NCI-H69 (cell line): ENCODE data around the gene CD247.

Experiments used
- DNase-seq: peaks from one replicate; lab custom pipeline; 2025; lab: John Stamatoyannopoulos, UW

CD247 gene

GRCh38 chr1:167463080-167463479 is 55.2 kb downstream of the CD247 start:
- DNase-seq = peak; percentile 15

DNA sequence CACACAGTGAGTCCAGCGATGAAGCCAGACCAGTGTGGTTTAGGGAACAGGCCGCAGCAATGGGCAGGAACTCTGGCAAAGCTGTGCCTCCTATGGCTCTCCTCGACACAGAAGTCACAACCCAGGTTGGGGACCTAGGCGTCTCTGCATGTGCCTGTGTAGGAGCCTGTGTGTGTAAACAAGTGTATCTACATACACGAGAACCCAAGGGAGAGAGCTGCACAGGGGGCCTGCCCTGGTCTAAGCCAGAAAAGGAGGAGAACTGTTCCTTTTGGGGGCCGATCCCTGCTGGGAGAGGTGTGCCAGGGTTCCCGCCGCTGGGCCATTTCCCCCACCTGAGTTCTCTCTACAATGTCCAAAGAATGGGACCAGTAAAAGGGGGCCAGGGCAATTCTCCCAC is 56.0 kb downstream of the CD247 start:
- no peak for DNase-seq

GRCh38 chr1:167460836-167461235 is 57.5 kb downstream of the CD247 start:
- no peak for DNase-seq

- DNase-seq = no peak
Measured at GRCh38 chr1:167457936-167458584, 60.3 kb downstream of the CD247 start.

GRCh38 chr1:167456926-167457325 is 61.4 kb downstream of the CD247 start:
- DNase-seq = no peak

- DNase-seq = no peak
Measured at GRCh38 chr1:167456524-167456923, 61.8 kb downstream of the CD247 start.

GRCh38 chr1:167455786-167456446 is 62.4 kb downstream of the CD247 start:
- DNase-seq = peak; percentile 44

- peak; percentile 72 for DNase-seq
Measured at GRCh38 chr1:167454894-167455785, 63.2 kb downstream of the CD247 start.

- no peak for DNase-seq
Measured at GRCh38 chr1:167454304-167454893, 63.9 kb downstream of the CD247 start.

DNA sequence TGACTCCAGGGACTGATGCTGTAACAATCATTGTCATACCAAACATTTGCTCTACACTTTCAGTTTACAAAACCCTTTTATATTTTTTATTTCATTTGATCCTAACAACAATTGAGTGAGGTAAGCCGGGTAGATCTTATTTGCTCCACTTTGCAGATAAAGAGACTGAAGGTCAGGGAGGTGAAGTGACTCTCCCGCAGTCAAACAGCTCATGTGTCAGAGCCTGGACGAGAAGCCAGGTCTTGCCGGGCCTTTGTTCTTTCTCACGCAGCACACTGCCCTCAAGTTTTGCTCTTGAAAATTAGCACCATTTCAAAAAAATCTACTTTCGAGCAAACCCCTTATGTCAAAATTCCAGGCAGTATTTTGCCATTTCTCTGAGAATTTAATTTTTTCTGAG is 65.2 kb downstream of the CD247 start:
- DNase-seq = no peak

DNA sequence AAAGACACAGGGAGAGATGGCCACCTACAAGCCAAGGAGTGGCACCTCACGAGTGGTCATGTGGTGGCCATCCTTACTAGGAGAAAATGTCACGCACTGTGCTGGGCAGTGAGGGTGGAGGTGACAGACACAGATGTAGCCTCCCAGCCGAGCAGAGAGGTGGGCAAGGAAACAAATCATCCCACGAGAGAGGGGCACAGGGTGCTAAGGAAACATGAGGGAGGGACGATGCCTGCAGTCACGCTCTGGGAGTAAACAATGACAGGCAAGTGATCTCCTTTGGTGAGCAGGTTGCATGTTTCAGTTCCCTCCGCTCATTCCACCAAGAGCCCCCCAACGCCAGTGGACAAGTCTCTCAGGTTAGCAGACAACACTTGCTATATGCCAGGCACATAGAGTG is 65.8 kb downstream of the CD247 start:
- no peak for DNase-seq

DNA sequence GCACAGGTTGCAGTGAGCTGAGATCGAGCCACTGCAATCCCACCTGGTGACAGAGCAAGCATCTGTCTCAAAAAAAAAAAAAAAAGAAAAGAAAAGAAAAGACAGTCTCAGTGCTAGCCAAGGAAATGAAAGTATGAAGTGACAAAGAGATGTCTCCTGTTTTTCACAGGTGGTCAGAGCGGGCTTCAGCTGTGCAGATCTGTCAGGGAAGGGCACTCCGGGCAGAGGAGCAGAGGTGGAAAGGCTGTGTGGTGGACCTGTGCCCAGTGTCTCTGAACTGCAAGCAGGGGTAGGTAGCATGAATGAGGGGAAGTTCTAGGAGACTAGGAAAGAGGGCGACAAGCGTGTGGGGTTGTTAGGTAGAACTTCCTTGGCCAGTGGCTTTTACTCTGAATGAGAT is 67.5 kb downstream of the CD247 start:
- no peak for DNase-seq

- DNase-seq = peak; percentile 82
Measured at GRCh38 chr1:167447521-167448136, 70.7 kb downstream of the CD247 start.

- DNase-seq = peak; percentile 27
Measured at GRCh38 chr1:167446966-167447365, 71.4 kb downstream of the CD247 start.

GRCh38 chr1:167443757-167444156 is 74.6 kb downstream of the CD247 start:
- DNase-seq = no peak

DNA sequence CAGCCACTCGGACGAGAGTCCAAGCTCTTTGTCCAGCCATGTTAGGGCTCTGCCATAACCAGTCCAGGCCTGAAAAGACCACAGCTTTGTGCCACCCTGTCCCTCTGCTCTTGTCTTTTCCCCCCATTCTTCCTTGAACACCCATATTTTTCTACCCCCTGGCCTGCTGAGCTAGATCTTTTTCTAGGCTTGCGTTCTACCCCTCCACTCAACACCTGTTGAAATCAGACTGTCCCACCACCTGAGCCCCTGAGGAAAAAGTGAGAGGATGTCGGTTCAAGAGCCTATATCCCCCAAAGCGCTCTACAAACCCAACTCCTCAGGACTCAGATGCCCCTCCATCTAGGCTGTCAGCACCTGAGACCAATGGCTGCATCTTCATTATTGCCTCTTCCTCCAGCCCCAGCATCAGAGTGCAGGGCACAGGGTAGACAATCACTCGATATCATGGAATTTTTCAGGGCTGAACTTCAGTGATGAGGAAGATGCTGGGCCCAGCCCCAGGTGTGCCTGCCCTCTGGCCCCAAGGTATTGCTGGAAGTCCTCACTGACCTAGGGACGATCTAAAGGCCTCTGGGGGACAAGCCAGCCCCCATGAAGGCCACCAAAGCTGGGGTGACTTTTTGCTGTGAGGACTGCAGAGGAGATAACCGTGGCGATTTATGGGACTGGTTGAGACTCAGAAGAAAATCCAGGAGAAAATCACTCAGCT is 75.3 kb downstream of the CD247 start:
- no peak for DNase-seq

DNA sequence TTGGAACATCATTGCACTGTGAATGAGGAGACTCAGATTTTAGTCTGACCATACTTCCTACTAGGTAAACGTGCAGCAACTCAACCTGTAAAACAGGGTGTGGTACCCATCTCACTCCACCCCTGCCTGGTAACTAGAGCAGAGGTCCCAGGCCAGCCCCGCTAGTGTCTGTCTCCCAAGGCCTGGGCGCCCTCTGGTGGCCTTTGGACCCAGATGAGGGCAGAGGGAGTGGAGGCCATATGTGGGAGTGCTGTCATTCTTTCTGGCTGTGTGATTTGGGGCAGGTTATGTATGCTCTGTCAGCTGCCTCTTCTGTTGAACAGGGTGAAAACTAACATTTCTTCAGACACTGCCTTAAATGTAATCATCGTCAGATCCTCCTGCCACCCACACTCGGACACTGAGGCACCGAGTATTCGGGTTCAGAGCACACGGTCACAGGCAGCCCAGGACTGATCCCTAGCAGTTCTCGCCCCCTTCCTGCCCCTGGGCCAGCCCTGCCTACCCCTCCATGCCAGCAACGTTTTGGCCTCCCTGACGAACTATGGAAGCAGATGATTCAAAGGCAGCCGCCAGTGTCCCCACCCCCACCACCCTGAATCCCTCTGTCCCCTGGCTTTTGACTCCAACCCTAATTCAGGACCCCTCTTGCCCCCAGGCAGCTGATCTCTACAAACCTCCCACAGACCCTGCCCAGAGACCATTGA is 76.0 kb downstream of the CD247 start:
- peak; percentile 87 for DNase-seq

- DNase-seq = no peak
Measured at GRCh38 chr1:167441222-167441621, 77.1 kb downstream of the CD247 start.

DNA sequence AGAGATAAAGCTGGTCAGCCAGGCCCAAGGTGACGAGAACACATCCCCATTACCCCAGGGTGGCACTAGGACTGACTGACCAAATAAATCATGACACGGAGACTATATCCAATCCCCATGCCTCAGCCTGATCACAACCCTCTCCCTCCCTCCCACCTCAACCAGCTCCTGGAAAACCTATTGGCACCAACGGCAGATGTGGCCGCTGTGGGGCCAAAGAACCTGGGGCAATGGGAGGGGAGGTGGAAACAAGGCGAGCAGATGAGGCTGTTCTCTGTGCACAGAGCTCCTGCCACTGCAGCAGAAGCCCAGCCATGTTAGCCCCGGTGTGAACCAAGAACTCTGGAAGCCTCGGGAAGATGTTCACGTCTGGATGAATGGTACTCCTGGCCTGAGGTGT is 77.6 kb downstream of the CD247 start:
- DNase-seq = no peak

DNA sequence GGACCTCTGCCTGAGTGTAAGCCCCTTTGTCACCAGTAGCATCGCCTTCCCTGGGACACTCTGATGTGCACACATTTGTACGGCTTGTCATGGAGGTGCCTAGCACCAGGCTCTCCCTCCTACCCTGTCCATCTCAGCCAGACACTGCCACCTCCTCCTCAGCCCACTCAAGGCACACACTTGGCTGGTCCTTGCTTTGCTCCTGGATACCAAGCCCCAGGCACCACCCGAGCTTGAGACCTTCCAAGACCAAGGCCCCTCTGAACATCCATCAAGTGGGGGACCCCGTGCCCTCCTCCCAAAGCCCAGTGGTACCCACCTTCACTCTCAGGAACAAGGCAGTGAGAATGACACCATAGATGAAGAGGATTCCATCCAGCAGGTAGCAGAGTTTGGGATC is 78.0 kb downstream of the CD247 start:
- no peak for DNase-seq
